Neural cell (in vitro differentiated cells): ENCODE measurements around the gene HRH1. TPM values are rescaled to one million over a fixed set of nuclear protein-coding genes. Genes with fewer than 3 reads are reported as not detected.

Experiments used
- H2AFZ ChIP-seq: fragments of 200-600, 300-800 bp; sonication (generic), shearing (Covaris generic); 2 replicates; pipeline ENCODE4 v1.6.0; 2014; ENCODE audit warnings: low read depth, mild to moderate bottlenecking, antibody characterized with exemption, low read length, moderate library complexity
- H3F3A ChIP-seq: fragments of 200-600 bp; shearing (Covaris generic); 2 replicates; pipeline ENCODE4 v1.6.1; 2016; ENCODE audit warnings: mild to moderate bottlenecking, moderate library complexity, mixed read lengths, antibody characterized with exemption, low read length; ENCODE audit not compliant: insufficient read depth, poor library complexity, severe bottlenecking
- H3K27ac ChIP-seq: fragments of 200-600, 300-800 bp; sonication (generic), shearing (Covaris generic); 2 replicates; pipeline ENCODE4 v1.5.1; 2014; ENCODE audit warnings: mild to moderate bottlenecking, low read length, moderate library complexity
- H3K27me3 ChIP-seq: fragments of 300-800, 200-600 bp; sonication (generic), shearing (Covaris generic); 2 replicates; pipeline ENCODE4 v1.6.0; 2014; ENCODE audit warnings: mild to moderate bottlenecking, low read depth, low read length, moderate library complexity; ENCODE audit not compliant: insufficient read depth
- H3K36me3 ChIP-seq: fragments of 300-800, 200-600 bp; sonication (generic), shearing (Covaris generic); 2 replicates; pipeline ENCODE4 v1.5.1; 2014; ENCODE audit warnings: mild to moderate bottlenecking, antibody characterized with exemption, low read length, moderate library complexity; ENCODE audit not compliant: insufficient read depth
- H3K4me2 ChIP-seq: fragments of 300-800, 200-600 bp; sonication (generic), shearing (Covaris generic); 2 replicates; pipeline ENCODE4 v1.6.0; 2014; ENCODE audit warnings: mild to moderate bottlenecking, low read length
- H3K4me3 ChIP-seq: fragments of 300-800, 200-600 bp; sonication (generic), shearing (Covaris generic); 2 replicates; pipeline ENCODE4 v1.5.1; 2014; ENCODE audit warnings: mild to moderate bottlenecking, low read length, moderate library complexity
- H3K79me2 ChIP-seq: fragments of 200-600 bp; shearing (Covaris generic); replicated peaks from 2 replicates; pipeline ENCODE4 v1.6.0; 2014; ENCODE audit warnings: mild to moderate bottlenecking, low read length, moderate library complexity; ENCODE audit not compliant: insufficient read depth
- H3K9ac ChIP-seq: fragments of 300-800, 200-600 bp; sonication (generic), shearing (Covaris generic); 2 replicates; pipeline ENCODE4 v1.6.1; 2016; ENCODE audit warnings: mild to moderate bottlenecking, low read length, mixed read lengths
- H3K9me2 ChIP-seq: fragments of 200-600 bp; shearing (Covaris generic); 2 replicates; pipeline ENCODE4 v1.6.1; 2016; ENCODE audit warnings: mild to moderate bottlenecking, low read length, mixed read lengths; ENCODE audit not compliant: insufficient read depth
- H3K9me3 ChIP-seq: fragments of 200-600, 300-800 bp; sonication (generic), shearing (Covaris generic); 2 replicates; pipeline ENCODE4 v1.6.1; 2016; ENCODE audit warnings: mild to moderate bottlenecking, mixed run types, low read length, moderate library complexity, mixed read lengths
- H4K20me1 ChIP-seq: fragments of 200-600 bp; shearing (Covaris generic); 2 replicates; pipeline ENCODE4 v1.6.1; 2016; ENCODE audit warnings: mild to moderate bottlenecking, mixed run types; ENCODE audit not compliant: insufficient read depth
- EP300 ChIP-seq: fragments of 450-650 bp; conservative IDR thresholded peaks from 2 replicates; pipeline ENCODE4 v1.6.1; 2014; ENCODE audit warnings: antibody characterized with exemption, mild to moderate bottlenecking, moderate library complexity; ENCODE audit not compliant: poor library complexity, severe bottlenecking
- EZH2 ChIP-seq: fragments of 200-600, 300-800 bp; shearing (Covaris generic), sonication (generic); IDR thresholded peaks from 2 replicates; pipeline ENCODE4 v1.6.1; 2014; ENCODE audit warnings: antibody characterized with exemption, low read length, borderline replicate concordance, mild to moderate bottlenecking; ENCODE audit not compliant: insufficient read depth, poor library complexity, severe bottlenecking
- MXI1 ChIP-seq: fragments of 450-650 bp; conservative IDR thresholded peaks from 2 replicates; pipeline ENCODE4 v1.6.1; 2014; ENCODE audit warnings: antibody characterized with exemption, mild to moderate bottlenecking; ENCODE audit not compliant: poor library complexity, severe bottlenecking
- POLR2AphosphoS5 ChIP-seq: IDR thresholded peaks from 2 replicates; pipeline ENCODE4 v1.6.1; 2012
- RAD21 ChIP-seq: fragments of 450-650 bp; conservative IDR thresholded peaks from 2 replicates; pipeline ENCODE4 v1.6.1; 2014; ENCODE audit warnings: antibody characterized with exemption, mild to moderate bottlenecking, moderate library complexity
- SMC3 ChIP-seq: fragments of 450-650 bp; conservative IDR thresholded peaks from 2 replicates; pipeline ENCODE4 v1.6.1; 2014; ENCODE audit warnings: antibody characterized with exemption, mild to moderate bottlenecking, moderate library complexity; ENCODE audit not compliant: poor library complexity
- TAF1 ChIP-seq: IDR thresholded peaks from 2 replicates; pipeline ENCODE4 v1.6.1; 2012; ENCODE audit warnings: low read depth
- polyA plus RNA-seq: library from polyadenylated mRNA; depleted of rRNA; stranded (reverse); fragments of >200 nt; gene quantifications from 2 replicates; pipeline ENCODE4 v1.2.3, GENCODE V29; 2014
- TF ChIP-seq, protein P1 (sequence below): fragments of 450-650 bp; IDR thresholded peaks from 2 replicates; pipeline ENCODE4 v1.5.1; 2014; ENCODE audit warnings: antibody characterized with exemption, mild to moderate bottlenecking, moderate library complexity; ENCODE audit not compliant: poor library complexity, severe bottlenecking
- TF ChIP-seq, protein P2 (sequence below): IDR thresholded peaks from 2 replicates; pipeline ENCODE4 v1.6.1; 2012; ENCODE audit warnings: borderline replicate concordance

Gene HRH1
- polyA plus RNA-seq, 1 donor from 2014 or later: 0.06 TPM

DNA sequence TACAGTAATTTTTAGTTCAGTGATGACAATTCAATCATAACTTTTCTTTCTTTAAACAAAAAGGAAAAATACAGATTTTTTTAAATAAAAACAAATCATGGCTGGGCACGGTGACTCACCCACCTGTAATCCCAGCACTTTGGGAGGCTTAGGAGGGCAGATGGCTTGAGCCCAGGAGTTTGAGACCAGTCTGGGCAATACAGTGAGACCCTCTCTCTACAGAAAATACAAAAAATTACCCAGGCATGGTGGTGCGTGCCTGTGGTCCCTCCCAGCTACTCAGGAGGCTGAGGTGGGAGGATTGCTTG lies 92.3 kb downstream of the HRH1 start:
- no peaks in the 10 kb centered on the region for H4K20me1 ChIP-seq
- H3K27me3 ChIP-seq: no peaks in the 10 kb centered on the region
- TF ChIP-seq EP300 (no peak), MXI1 (no peak), SMC3 (no peak), EZH2 (no peak), POLR2AphosphoS5 (no peak), TAF1 (no peak), RAD21 (no peak)
- TF ChIP-seq, protein P1, sequence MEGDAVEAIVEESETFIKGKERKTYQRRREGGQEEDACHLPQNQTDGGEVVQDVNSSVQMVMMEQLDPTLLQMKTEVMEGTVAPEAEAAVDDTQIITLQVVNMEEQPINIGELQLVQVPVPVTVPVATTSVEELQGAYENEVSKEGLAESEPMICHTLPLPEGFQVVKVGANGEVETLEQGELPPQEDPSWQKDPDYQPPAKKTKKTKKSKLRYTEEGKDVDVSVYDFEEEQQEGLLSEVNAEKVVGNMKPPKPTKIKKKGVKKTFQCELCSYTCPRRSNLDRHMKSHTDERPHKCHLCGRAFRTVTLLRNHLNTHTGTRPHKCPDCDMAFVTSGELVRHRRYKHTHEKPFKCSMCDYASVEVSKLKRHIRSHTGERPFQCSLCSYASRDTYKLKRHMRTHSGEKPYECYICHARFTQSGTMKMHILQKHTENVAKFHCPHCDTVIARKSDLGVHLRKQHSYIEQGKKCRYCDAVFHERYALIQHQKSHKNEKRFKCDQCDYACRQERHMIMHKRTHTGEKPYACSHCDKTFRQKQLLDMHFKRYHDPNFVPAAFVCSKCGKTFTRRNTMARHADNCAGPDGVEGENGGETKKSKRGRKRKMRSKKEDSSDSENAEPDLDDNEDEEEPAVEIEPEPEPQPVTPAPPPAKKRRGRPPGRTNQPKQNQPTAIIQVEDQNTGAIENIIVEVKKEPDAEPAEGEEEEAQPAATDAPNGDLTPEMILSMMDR: no peak
- TF ChIP-seq, protein P2, sequence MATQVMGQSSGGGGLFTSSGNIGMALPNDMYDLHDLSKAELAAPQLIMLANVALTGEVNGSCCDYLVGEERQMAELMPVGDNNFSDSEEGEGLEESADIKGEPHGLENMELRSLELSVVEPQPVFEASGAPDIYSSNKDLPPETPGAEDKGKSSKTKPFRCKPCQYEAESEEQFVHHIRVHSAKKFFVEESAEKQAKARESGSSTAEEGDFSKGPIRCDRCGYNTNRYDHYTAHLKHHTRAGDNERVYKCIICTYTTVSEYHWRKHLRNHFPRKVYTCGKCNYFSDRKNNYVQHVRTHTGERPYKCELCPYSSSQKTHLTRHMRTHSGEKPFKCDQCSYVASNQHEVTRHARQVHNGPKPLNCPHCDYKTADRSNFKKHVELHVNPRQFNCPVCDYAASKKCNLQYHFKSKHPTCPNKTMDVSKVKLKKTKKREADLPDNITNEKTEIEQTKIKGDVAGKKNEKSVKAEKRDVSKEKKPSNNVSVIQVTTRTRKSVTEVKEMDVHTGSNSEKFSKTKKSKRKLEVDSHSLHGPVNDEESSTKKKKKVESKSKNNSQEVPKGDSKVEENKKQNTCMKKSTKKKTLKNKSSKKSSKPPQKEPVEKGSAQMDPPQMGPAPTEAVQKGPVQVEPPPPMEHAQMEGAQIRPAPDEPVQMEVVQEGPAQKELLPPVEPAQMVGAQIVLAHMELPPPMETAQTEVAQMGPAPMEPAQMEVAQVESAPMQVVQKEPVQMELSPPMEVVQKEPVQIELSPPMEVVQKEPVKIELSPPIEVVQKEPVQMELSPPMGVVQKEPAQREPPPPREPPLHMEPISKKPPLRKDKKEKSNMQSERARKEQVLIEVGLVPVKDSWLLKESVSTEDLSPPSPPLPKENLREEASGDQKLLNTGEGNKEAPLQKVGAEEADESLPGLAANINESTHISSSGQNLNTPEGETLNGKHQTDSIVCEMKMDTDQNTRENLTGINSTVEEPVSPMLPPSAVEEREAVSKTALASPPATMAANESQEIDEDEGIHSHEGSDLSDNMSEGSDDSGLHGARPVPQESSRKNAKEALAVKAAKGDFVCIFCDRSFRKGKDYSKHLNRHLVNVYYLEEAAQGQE: no peak
- H3K36me3 ChIP-seq: no peaks in the 10 kb centered on the region
- H3F3A ChIP-seq: no peaks in the 10 kb centered on the region
- H2AFZ ChIP-seq: no peak overlapping the region
- no peak overlapping the region for H3K4me2 ChIP-seq
- H3K9me2 ChIP-seq: no peaks in the 10 kb centered on the region
- no peak overlapping the region for H3K27ac ChIP-seq
- H3K9me3 ChIP-seq: no peaks in the 10 kb centered on the region
- H3K9ac ChIP-seq: no peak overlapping the region
- no peaks in the 10 kb centered on the region for H3K79me2 ChIP-seq
- H3K4me3 ChIP-seq: no peak overlapping the region

DNA sequence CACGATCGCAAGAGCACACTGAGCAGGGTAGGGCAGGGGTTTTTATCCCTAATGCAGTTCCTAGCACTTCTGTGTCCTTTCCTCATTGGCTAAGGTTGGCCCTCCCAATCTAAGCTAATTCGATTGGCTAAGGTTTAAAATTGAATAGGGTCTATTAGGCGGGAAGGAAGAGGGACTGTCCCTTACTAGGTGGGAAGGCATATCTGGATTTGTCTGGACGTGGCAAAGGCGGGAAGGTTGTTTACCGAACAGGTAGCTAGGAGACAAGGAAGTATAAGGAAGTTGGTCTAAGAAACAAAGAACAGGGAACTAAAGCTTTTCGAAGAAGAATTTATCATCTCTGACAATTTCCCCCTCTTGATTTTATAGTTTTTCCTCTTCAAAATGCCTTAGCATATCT lies 93.1 kb downstream of the HRH1 start:
- TF ChIP-seq, protein P2: no peak
- TF ChIP-seq RAD21 (no peak), SMC3 (no peak), MXI1 (no peak), POLR2AphosphoS5 (no peak), EP300 (no peak), TAF1 (no peak), EZH2 (no peak)
- TF ChIP-seq, protein P1: no peak
- Histone ChIP-seq H3K79me2 (no peaks in the 10 kb centered on the region), H4K20me1 (no peaks in the 10 kb centered on the region), H3K27ac (no peak overlapping the region), H3K27me3 (no peaks in the 10 kb centered on the region), H3K9me2 (no peaks in the 10 kb centered on the region), H2AFZ (no peak overlapping the region), H3K9me3 (no peaks in the 10 kb centered on the region), H3F3A (no peaks in the 10 kb centered on the region), H3K4me2 (no peak overlapping the region), H3K36me3 (no peaks in the 10 kb centered on the region), H3K4me3 (no peak overlapping the region), H3K9ac (no peak overlapping the region)
